GM08714 (cell line): ENCODE data around the gene UBE2L5.
A peak's percentile ranks its signal among the peaks of the same experiment; 100 is the strongest.

Experiments
- H3K4me3 ChIP-seq: fragments of 200-500 bp; sonication (Bioruptor generic); 2 replicates; pipeline ENCODE4 v1.5.1; 2014; ENCODE audit warnings: mild to moderate bottlenecking, low read length, inconsistent platforms
- ZNF274 ChIP-seq: IDR thresholded peaks from 2 replicates; pipeline ENCODE4 v1.6.1; 2012; ENCODE audit warnings: mild to moderate bottlenecking, low read depth, low read length

Gene UBE2L5

GRCh38 chr13:30415430-30416030 lies 6.8 kb upstream of the UBE2L5 start:
- no peak overlapping the region; the same call in 1 of the 2 replicates for H3K4me3 ChIP-seq
- TF ChIP-seq ZNF274, result no peak

DNA sequence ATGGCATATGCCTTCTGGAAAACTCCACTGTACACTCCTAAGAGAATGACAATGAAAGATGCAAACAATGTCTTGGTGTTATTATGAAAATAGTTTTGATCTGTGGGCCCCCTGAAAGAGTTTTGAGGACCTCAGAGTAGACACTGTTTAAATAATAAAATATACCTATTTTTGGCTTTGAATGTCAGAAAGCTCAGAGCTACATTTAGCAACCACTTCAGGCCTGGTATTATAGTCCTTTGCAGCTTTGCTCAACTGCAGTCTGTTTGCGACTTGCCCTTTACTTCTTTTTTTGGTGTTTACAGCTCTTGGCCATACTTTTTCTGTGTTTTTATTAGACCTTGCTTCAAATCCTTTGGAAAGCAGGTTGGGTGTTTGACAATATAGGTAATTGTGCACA lies 5.8 kb upstream of the UBE2L5 start:
- no peak overlapping the region for H3K4me3 ChIP-seq
- no peak for TF ChIP-seq ZNF274

DNA sequence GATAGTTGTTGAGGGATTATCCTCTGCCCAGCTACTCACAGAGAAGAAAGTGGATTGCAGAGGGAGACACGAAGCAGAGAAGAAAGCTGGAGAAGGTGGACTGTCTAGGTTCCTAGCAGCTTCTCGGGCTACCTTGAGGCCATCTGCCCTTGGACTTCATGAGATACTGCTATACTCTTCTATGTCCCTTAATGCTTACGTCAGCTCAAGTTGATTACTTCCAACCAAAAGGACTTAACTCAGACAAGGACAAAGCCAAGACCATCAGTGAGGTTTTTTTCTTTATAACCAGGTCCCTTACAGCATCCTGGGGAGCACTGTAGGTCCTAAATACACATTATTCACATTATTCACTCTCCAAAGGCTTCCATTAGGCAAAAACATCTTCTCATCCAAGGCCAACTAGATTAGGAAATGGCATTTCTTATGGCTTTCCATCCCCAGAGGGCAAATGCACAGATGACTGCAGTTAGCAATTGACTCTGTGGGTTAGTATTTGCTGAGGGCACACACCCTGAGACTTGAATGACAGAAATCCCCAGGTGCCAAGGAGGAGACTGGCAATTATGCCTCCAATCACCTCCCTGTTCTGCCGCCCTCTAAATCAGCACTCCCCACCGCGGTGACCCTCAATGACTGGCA lies 4.1 kb upstream of the UBE2L5 start:
- no peak overlapping the region for H3K4me3 ChIP-seq
- TF ChIP-seq ZNF274, result no peak

DNA sequence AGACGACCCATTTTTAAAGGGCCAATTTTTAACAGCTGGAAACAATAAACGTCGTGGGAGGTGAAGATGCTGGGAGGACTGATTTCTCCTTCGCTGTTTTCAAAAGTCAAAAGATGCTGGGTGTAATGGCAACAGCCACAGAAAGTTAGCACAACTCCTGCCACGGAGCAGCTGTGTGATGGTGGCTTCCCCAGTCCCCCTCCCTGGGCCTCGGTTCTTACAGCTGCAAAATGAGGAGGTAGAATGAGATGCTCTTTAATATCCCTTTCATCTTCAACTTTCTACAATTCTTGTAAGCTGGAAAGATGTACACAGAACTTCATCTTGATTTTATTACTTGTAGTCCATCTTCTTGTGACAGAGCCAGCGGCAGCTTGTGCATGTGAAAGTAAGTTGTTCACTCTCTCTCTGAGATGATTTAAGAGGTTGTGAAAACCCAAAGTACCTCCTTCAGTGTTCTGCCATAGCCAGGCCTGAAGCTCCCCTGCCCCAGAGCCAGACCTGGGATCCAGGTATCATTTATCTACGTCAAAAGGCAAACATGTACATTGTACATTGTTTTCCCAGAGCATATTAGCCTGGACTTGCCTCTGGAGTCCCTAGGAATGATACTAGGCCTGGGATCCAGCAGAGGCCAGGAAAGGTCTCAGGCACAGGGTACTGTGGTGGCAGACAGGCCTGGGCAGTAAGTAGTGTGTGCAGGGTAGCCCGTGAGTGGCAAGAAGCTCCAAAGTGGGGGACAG lies 3.4 kb upstream of the UBE2L5 start:
- H3K4me3 ChIP-seq, result no peak overlapping the region
- TF ChIP-seq ZNF274, result no peak

GRCh38 chr13:30421093-30422053 lies 920 bp upstream of the UBE2L5 start:
- peak overlapping the region; percentile 67 for H3K4me3 ChIP-seq

GRCh38 chr13:30423891-30424290 lies 1.6 kb downstream of the UBE2L5 start:
- H3K4me3 ChIP-seq, result no peak overlapping the region
- TF ChIP-seq ZNF274, result no peak

More at GRCh38 chr13:30421093-30422053, 920 bp upstream of the UBE2L5 start:
- TF ChIP-seq ZNF274, result no peak

GRCh38 chr13:30429235-30429634 lies 6.9 kb downstream of the UBE2L5 start:
- no peak for TF ChIP-seq ZNF274
- H3K4me3 ChIP-seq, result no peak overlapping the region; the same call in 1 of the 2 replicates

DNA sequence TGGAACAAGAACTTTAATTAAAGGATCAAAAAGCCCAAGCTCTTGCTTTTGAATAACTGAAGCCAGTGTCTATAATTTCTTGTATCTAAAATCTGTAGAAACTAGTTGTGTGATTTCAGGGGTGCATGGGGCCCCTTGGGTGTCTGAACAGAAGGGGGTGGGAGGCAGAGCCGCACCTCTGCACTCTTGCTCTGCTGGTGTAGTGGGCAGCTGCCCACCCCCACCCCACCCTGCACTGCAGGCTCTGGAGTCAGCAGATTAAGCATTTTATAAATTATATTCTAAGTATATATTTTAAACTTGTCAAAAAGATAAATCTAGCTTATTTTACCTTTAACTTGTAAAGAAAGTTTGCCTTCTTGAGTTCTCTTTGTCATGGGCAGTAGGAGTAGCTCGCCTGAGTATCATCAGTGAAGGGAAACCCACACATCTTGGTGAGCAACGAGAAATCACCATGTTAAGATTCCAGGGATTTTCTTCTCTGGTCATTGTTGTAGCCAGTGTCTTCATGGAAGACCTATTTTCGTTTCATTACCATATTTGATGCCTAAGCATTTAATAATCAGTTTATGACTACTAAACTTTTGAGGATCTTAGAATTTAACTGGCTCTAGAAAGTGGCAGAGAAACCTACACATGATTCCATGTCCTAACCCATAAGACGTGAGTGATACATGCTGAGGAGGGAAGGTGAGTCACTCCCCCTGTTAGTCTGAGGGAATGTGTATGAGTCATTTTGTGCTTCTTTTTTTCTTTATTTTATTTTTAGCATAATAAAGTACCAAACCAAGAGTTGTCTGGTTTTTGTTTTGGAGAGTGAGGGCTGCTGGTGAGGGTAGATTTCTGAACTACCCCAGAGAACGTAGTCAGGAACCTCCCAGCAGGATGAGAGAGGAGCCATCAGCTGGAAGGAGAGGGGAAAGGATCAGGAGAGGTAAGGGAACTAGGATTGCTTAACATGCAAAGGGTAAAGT lies 7.7 kb downstream of the UBE2L5 start:
- no peak for TF ChIP-seq ZNF274
- H3K4me3 ChIP-seq, result peak overlapping the region; percentile 67; the same call in 1 of the 2 replicates

DNA sequence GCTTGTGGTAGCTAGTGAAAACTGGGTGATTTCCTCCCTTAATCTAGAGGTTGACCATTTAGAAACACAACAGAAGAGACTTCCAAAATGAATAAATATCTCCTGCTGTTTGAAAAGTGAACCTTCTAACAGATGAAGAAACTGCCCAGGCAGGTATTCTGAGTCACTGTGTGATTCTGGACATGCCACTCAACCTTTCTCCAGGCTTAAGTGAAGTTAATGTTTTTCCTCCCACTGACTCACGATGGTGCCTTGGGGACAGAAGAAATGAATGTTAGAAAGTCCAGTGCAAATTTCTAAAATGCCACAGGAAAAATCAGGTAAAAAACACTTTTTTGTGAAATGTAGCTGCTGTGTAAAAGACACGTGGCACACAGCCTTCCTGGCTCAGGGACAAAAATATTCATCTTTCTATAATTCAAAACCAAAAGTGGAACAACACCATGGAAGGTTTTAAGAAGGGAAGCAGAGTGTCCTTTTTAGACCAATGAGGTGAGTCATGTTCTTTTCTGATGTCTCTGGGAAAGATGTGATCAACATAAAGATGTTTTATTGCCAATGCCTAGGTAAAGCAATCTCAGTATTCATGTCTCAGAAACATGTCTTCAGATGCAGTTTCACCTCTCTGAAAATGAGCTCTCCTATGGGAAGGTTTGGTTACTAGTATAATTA lies 9.1 kb downstream of the UBE2L5 start:
- no peak for TF ChIP-seq ZNF274
- H3K4me3 ChIP-seq, result peak overlapping the region; percentile 37

DNA sequence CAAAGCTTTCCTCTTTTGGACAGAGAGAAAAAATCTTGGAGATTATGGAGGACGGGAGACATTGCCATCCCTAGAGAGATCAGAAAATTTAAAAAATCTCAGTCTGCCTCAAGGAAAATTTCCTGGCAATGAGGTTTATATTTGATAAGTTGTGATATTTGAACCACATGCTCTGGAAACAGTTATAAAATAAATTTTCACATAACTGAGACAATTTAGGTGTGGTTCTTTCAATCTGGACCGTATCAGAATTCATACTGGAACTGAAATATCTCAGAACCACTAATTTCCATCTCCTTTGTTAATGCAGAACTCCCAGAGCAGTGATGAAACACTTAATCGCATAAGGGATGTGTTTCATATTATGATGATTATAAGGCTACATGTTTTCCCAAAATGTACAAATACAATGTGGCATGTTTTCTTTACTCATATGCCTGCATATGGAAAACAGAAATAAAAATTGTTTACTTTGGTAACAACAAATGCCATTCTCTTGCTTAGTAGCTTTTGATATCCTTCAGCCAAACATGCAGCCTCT lies 13.7 kb downstream of the UBE2L5 start:
- no peak overlapping the region for H3K4me3 ChIP-seq
- no peak for TF ChIP-seq ZNF274

- H3K4me3 ChIP-seq, result no peak overlapping the region
- no peak for TF ChIP-seq ZNF274
Measured at GRCh38 chr13:30437177-30437576, 14.9 kb downstream of the UBE2L5 start.

DNA sequence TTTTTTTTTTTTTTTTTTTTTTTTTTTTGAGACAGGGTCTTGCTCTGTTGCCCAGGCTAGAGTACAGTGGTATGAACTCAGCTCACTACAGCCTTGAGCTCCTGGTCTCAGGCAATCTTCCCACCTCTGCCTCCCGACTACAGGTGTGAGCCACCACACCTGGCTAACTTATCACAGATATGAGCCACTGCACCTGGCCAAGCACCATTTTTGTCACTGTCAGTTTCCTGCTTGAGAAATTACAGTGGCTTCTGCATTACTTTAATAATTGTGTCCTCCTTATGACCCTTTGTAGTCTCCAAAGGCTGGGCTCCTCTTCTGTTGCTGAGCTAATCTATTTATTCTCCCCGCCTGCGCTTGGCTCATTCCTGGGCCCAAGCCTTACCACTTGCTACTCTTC lies 16.0 kb downstream of the UBE2L5 start:
- TF ChIP-seq ZNF274, result no peak
- H3K4me3 ChIP-seq, result no peak overlapping the region
